Ishikawa (cell line): ENCODE results near the gene TBC1D22A.

Experiments
- CEBPB ChIP-seq: IDR thresholded peaks from 2 replicates; pipeline ENCODE4 v1.6.1; 2012
- CREB1 ChIP-seq: IDR thresholded peaks from 2 replicates; pipeline ENCODE4 v1.6.1; 2012; ENCODE audit warnings: low read depth
- EGR1 ChIP-seq: IDR thresholded peaks from 2 replicates; pipeline ENCODE4 v1.6.1; 2012
- EP300 ChIP-seq: IDR thresholded peaks from 2 replicates; pipeline ENCODE4 v1.6.1; 2012; ENCODE audit warnings: borderline replicate concordance
- FOXM1 ChIP-seq: IDR thresholded peaks from 2 replicates; pipeline ENCODE4 v1.6.1; 2012; ENCODE audit warnings: low read depth, borderline replicate concordance
- MAX ChIP-seq: IDR thresholded peaks from 2 replicates; pipeline ENCODE4 v1.6.1; 2012
- NFIC ChIP-seq: IDR thresholded peaks from 2 replicates; pipeline ENCODE4 v1.6.1; 2012
- RAD21 ChIP-seq: IDR thresholded peaks from 2 replicates; pipeline ENCODE4 v1.6.1; 2012; ENCODE audit warnings: low read depth
- TAF1 ChIP-seq: IDR thresholded peaks from 2 replicates; pipeline ENCODE4 v1.6.1; 2012; ENCODE audit warnings: low read depth, mild to moderate bottlenecking
- USF1 ChIP-seq: IDR thresholded peaks from 2 replicates; pipeline ENCODE4 v1.6.1; 2012

GRCh38 chr22:46753360-46753759 is 9.1 kb upstream of the TBC1D22A start:
- TF ChIP-seq NFIC = no peak
- no peak for TF ChIP-seq FOXM1
- TF ChIP-seq TAF1 = no peak
- TF ChIP-seq CEBPB = no peak
- no peak for TF ChIP-seq RAD21
- TF ChIP-seq MAX = no peak
- TF ChIP-seq EGR1 = no peak
- TF ChIP-seq CREB1 = no peak
- TF ChIP-seq EP300 = no peak
- no peak for TF ChIP-seq USF1
